CD4-positive, CD25-positive, alpha-beta regulatory T cell (primary cell): ENCODE data around the gene ARPC1A. TPM values are rescaled to one million over a fixed set of nuclear protein-coding genes. Genes with fewer than 3 reads are reported as not detected.
"Not testable (repeated sequence)": the region's sequence is repeated elsewhere in the genome, so short reads cannot be mapped to it uniquely, and the experiment has no call there.

Experiments
- ATAC-seq, 2 donors: fragments of 150-1000 bp; cut with Tn5 transposase; one replicate each; pipeline ENCODE4 v1.10.0; 2021; ENCODE audit warnings: low read depth in 2 of 2, moderate number of reproducible peaks in 2 of 2, moderate library complexity in 1 of 2
- DNase-seq, 3 donors: peaks; one replicate each; pipeline versions ENCODE4 v3.0.0 to v3.0.0-alpha.2; 2012 to 2022; ENCODE audit warnings: mixed read lengths in 1 of 3
- H3K27ac ChIP-seq: one replicate; pipeline ENCODE4 v1.7.0; 2013; ENCODE audit warnings: mild to moderate bottlenecking, low read length; ENCODE audit not compliant: insufficient read depth, poor library complexity, severe bottlenecking
- H3K27me3 ChIP-seq: one replicate; pipeline ENCODE4 v1.7.0; 2013; ENCODE audit warnings: low read length; ENCODE audit not compliant: control insufficient read depth, insufficient read depth
- H3K36me3 ChIP-seq: one replicate; pipeline ENCODE4 v1.7.0; 2013; ENCODE audit warnings: mild to moderate bottlenecking, low read length, moderate library complexity; ENCODE audit not compliant: control insufficient read depth, insufficient read depth
- H3K4me1 ChIP-seq: 2 replicates; pipeline ENCODE4 v1.7.0; 2013; ENCODE audit warnings: mild to moderate bottlenecking, low read length; ENCODE audit not compliant: insufficient read depth, control insufficient read depth, poor library complexity, severe bottlenecking
- H3K4me3 ChIP-seq: one replicate; pipeline ENCODE4 v1.7.0; 2013; ENCODE audit warnings: low read depth, mild to moderate bottlenecking, low read length, moderate library complexity
- H3K9me3 ChIP-seq, 2 experiments: 1 replicate in 1 of 2; 2 replicates in 1 of 2; pipeline ENCODE4 v1.7.0; 2013; ENCODE audit warnings: low read length in 2 of 2, mild to moderate bottlenecking in 1 of 2, moderate library complexity in 1 of 2; ENCODE audit not compliant: control insufficient read depth in 2 of 2
- H3K27ac Mint-ChIP-seq, 3 donors: one replicate each; pipeline ENCODE4 v1.8.0; 2020 to 2022; ENCODE audit warnings: mild to moderate bottlenecking in 3 of 3, mixed read lengths in 3 of 3, moderate library complexity in 2 of 3
- H3K27me3 Mint-ChIP-seq: one replicate; pipeline ENCODE4 v1.8.0; 2022; ENCODE audit warnings: mild to moderate bottlenecking, mixed read lengths
- H3K36me3 Mint-ChIP-seq: one replicate; pipeline ENCODE4 v1.8.0; 2020; ENCODE audit warnings: mixed read lengths
- H3K4me1 Mint-ChIP-seq, 4 donors: one replicate each; pipeline ENCODE4 v1.8.0; 2020 to 2022; ENCODE audit warnings: mixed read lengths in 4 of 4, mild to moderate bottlenecking in 1 of 4
- H3K4me3 Mint-ChIP-seq, 4 donors: one replicate each; pipeline ENCODE4 v1.8.0; 2020 to 2022; ENCODE audit warnings: mild to moderate bottlenecking in 4 of 4, mixed read lengths in 4 of 4, moderate library complexity in 3 of 4
- H3K9me3 Mint-ChIP-seq, 7 donors: one replicate each; pipeline ENCODE4 v1.8.0; 2020 to 2022; ENCODE audit warnings: mixed read lengths in 7 of 7, mild to moderate bottlenecking in 3 of 7, moderate library complexity in 2 of 7
- polyA plus RNA-seq, 4 donors: library from polyadenylated mRNA; unstranded; fragments of 300-500 nt; fragmentation: Illumina TruSeq; gene quantifications; one replicate each; pipeline ENCODE4 v1.2.3, GENCODE V29; 2021
- total RNA-seq: library from RNA; stranded (reverse); gene quantifications from one replicate; pipeline ENCODE4 v1.2.3, GENCODE V29; 2022

ARPC1A gene
- total and polyA plus RNA-seq, 5 donors from 2014 or later: 42.5 to 79.0 (median 75.4) TPM

DNA sequence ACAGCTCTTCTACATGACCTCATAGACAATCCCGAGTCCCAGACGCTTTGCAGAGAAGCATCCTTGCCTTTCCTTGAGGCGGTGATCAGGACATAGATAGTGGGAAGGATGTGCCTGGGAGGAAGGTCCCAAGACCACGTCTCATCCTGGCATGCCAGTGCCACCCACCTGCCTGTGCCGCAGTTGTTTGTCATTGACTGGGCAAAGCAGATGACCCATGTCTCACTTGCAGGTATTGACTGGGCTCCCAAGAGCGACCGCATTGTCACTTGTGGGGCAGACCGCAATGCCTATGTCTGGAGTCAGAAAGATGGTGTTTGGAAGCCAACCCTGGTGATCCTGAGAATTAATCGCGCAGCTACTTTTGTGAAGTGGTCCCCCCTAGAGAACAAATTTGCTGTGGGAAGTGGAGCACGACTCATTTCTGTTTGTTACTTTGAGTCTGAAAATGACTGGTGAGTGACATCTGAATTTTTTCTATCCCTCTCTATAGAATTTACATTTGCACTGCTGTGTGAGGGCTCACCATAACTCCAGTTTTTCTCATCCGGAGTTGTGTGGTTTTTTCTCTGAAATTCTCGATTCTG is 18.5 kb downstream of the ARPC1A start:
- H3K9me3 Mint-ChIP-seq: no peaks in the 10 kb centered on the region
- Histone ChIP-seq H3K9me3 (no peaks in the 10 kb centered on the region), H3K4me1 (no peaks in the 10 kb centered on the region), H3K4me3 (no peak overlapping the region), H3K27me3 (no peaks in the 10 kb centered on the region), H3K27ac (no peak overlapping the region), H3K36me3 (peaks cover 85% of the 10 kb centered on the region)
- DNase-seq (no peak), ATAC-seq (no peak)
- H3K4me3 Mint-ChIP-seq: no peak overlapping the region
- H3K4me1 Mint-ChIP-seq: peaks cover 0 to 10% (median 5%) of the 10 kb centered on the region in 4 donors
- H3K36me3 Mint-ChIP-seq: peaks cover 37% of the 10 kb centered on the region
- H3K27me3 Mint-ChIP-seq: no peaks in the 10 kb centered on the region
- H3K27ac Mint-ChIP-seq: no peak overlapping the region

DNA sequence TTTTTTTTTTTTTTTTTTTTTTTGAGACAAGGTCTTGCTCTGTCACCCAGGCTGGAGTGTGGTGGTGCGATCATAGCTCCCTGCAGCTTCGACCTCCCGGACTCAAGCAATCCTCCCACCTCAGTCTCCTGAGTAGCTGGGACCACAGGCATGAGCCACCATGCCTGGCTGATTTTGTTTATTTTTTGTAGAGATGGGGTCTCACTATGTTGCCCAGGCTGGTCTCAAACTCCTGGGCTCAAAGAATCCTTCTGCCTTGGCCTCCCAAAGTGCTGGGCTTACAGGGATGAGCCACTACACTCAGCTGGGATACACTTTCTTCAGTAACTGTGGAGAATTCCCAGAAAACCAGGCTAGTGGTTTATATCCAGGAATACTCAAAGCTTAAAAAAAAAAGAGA is 24.9 kb downstream of the ARPC1A start:
- not testable (repeated sequence) for H3K9me3 ChIP-seq, H3K4me1 Mint-ChIP-seq, H3K27ac ChIP-seq, H3K4me1 ChIP-seq, H3K4me3 Mint-ChIP-seq, H3K27me3 Mint-ChIP-seq, H3K4me3 ChIP-seq, ATAC-seq, H3K27me3 ChIP-seq, H3K9me3 Mint-ChIP-seq, DNase-seq
- H3K36me3 Mint-ChIP-seq: peaks cover 20% of the 10 kb centered on the region
- H3K27ac Mint-ChIP-seq: peak overlapping the region in 1 of 3 donors; percentile 82
- peaks cover 78% of the 10 kb centered on the region for H3K36me3 ChIP-seq

DNA sequence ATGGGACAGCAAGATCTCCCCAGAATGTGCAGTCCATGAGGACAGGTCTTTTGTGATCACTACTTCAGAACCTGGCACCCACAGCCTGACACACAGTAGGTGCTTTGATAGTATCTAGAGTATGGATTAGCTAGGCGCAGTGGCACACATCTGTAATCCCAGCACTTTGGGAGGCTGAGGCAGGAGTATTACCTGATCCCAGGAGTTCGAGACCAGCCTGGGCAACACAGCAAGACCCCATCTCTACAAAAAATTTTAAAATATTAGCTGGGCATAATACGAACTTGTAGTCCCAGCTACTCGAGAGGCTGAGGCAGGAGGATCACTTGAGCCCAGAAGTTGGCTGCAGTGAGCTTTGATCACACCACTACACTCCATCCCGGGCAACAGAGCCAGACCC is 26.5 kb downstream of the ARPC1A start:
- H3K4me3 Mint-ChIP-seq: no peak overlapping the region
- no peak for DNase-seq
- H3K27me3 Mint-ChIP-seq: no peaks in the 10 kb centered on the region
- Histone ChIP-seq H3K27ac (no peak overlapping the region), H3K36me3 (peaks cover 75% of the 10 kb centered on the region), H3K4me1 (no peaks in the 10 kb centered on the region), H3K9me3 (no peaks in the 10 kb centered on the region), H3K4me3 (no peak overlapping the region), H3K27me3 (no peaks in the 10 kb centered on the region)
- peaks cover 0 to 5% (median 1%) of the 10 kb centered on the region in 4 donors for H3K4me1 Mint-ChIP-seq
- no peak overlapping the region for H3K27ac Mint-ChIP-seq
- H3K9me3 Mint-ChIP-seq: no peaks in the 10 kb centered on the region
- ATAC-seq: no peak
- peaks cover 23% of the 10 kb centered on the region for H3K36me3 Mint-ChIP-seq

- peaks cover 31% of the 10 kb centered on the region for H3K36me3 Mint-ChIP-seq
- no peaks in the 10 kb centered on the region for H3K9me3 Mint-ChIP-seq
- Histone ChIP-seq H3K4me1 (no peaks in the 10 kb centered on the region), H3K4me3 (no peak overlapping the region), H3K27ac (no peak overlapping the region), H3K27me3 (no peaks in the 10 kb centered on the region), H3K9me3 (no peaks in the 10 kb centered on the region), H3K36me3 (peaks cover 76% of the 10 kb centered on the region)
- H3K4me3 Mint-ChIP-seq: no peak overlapping the region
- peaks cover 0 to 3% (median 0%) of the 10 kb centered on the region in 4 donors for H3K4me1 Mint-ChIP-seq
- no peak overlapping the region for H3K27ac Mint-ChIP-seq
- H3K27me3 Mint-ChIP-seq: no peaks in the 10 kb centered on the region
- DNase-seq (no peak), ATAC-seq (no peak)
These were observed 29.4 kb downstream of the ARPC1A start for GRCh38 chr7:99355098-99355497.

DNA sequence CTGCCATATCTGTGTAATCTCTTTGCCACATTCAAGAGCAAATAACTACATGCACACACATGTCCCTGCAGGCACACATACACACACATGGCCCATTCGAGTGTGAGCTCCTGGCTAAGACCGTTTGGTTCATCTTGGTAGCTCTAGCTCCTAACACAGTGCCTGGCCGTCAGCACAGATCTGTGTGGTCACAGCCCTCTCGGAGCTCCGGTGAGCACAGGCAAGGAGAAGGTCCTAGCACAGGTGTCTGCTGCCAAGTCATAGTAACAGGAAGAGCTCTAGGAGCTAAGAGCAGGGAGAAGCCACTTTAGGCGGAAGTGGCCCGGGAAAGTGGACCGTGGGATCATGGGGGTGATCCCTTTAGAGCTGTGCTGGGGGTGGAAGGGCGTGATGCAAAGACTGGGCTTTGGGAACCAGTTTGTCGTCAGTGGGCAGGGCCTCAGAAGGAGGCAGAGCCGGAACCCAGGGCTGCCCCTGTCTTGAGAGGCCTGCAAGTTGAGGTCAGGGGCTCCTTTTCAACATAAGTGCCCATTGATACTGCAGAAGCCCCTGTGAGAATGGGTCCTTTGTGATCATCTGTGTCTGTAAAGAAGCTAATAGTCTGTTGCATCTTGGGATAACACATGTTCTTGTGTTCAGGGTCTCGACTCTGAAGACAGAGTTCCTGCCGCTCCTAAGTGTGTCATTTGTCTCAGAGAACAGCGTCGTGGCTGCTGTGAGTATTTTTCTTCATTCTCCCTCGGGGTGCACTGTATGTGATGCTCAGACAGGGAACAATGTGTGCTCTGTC is 32.2 kb downstream of the ARPC1A start:
- H3K4me1 Mint-ChIP-seq: no peaks in the 10 kb centered on the region
- peaks cover 26% of the 10 kb centered on the region for H3K36me3 Mint-ChIP-seq
- H3K9me3 Mint-ChIP-seq: no peaks in the 10 kb centered on the region
- H3K4me3 Mint-ChIP-seq: peak overlapping the region in 1 of 4 donors; percentile 51
- DNase-seq (no peak), ATAC-seq (no peak)
- H3K9me3 ChIP-seq: no peaks in the 10 kb centered on the region
- no peak overlapping the region for H3K4me3 ChIP-seq
- peak overlapping the region; percentile 34 to 89 (median 64) for H3K27ac Mint-ChIP-seq
- H3K27ac ChIP-seq: no peak overlapping the region
- H3K36me3 ChIP-seq: peaks cover 77% of the 10 kb centered on the region
- H3K4me1 ChIP-seq: no peaks in the 10 kb centered on the region
- H3K27me3 ChIP-seq: no peaks in the 10 kb centered on the region
- no peaks in the 10 kb centered on the region for H3K27me3 Mint-ChIP-seq

DNA sequence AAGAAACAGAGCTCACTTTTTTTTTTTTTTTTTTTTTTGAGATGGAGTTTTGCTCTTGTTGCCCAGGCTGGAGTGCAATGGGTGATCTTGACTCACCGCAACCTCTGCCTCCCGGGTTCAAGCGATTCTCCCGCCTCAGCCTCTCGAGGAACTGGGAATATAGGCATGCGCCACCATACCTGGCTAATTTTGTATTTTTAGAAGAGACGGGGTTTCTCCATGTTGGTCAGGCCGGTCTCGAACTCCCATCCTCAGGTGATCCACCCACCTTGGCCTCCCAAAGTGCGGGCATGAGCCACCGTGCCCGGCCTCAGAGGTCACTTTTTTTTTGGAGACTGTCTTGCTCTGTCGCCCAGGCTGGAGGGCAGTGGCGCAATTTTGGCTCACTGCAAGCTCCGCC is 32.8 kb downstream of the ARPC1A start:
- not testable (repeated sequence) for H3K27ac Mint-ChIP-seq, DNase-seq, H3K27me3 Mint-ChIP-seq, H3K27me3 ChIP-seq, H3K4me1 ChIP-seq, H3K27ac ChIP-seq, ATAC-seq, H3K9me3 ChIP-seq, H3K9me3 Mint-ChIP-seq, H3K4me3 ChIP-seq, H3K4me1 Mint-ChIP-seq, H3K4me3 Mint-ChIP-seq
- H3K36me3 ChIP-seq: peaks cover 81% of the 10 kb centered on the region
- peaks cover 26% of the 10 kb centered on the region for H3K36me3 Mint-ChIP-seq

- peaks cover 31% of the 10 kb centered on the region for H3K36me3 Mint-ChIP-seq
These were observed 33.9 kb downstream of the ARPC1A start for GRCh38 chr7:99359465-99360154.

More at GRCh38 chr7:99359465-99360154, 33.9 kb downstream of the ARPC1A start:
- no peaks in the 10 kb centered on the region for H3K27me3 Mint-ChIP-seq
- Histone ChIP-seq H3K4me1 (no peaks in the 10 kb centered on the region), H3K27me3 (no peaks in the 10 kb centered on the region), H3K36me3 (peaks cover 79% of the 10 kb centered on the region), H3K9me3 (no peaks in the 10 kb centered on the region), H3K4me3 (no peak overlapping the region), H3K27ac (no peak overlapping the region)
- H3K9me3 Mint-ChIP-seq: no peaks in the 10 kb centered on the region
- no peak overlapping the region for H3K27ac Mint-ChIP-seq
- no peak overlapping the region for H3K4me3 Mint-ChIP-seq
- DNase-seq (no peak), ATAC-seq (no peak)
- H3K4me1 Mint-ChIP-seq: peaks cover 0 to under 1% (median 0%) of the 10 kb centered on the region in 4 donors
